ENCODE results near the gene TTLL5.

TTLL5 gene

GRCh38 chr14:75699331-75699730 lies 38.3 kb downstream of the TTLL5 start:
- TF ChIP-seq POLR2A (IDR thresholded peaks at IDR 0.05; ENCODE audit: low read depth, low read length) = no peak
- DNase-seq (ENCODE audit: insufficient read length, low spot score) (no peak), FAIRE-seq (no peak)

DNA sequence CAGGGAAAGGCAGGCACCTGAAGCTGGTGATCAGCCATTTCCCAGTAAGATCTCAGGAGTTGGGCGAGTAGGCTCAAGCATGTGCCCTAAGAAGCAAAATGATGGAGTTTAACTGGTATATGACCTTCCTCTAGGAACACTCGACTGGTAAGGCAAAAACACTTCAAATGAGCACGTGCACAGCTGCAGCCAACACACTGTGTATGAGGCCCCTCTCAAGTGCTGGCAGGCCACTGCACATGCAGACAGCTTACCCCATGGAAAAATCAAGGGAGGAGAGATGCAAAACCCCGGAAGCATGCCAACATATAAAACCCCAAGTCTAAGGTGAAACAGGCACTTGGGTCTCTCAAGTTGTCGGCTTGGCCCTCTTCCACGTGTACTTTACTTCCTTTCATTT lies 39.2 kb downstream of the TTLL5 start:
- no peak for TF ChIP-seq POLR2A (IDR thresholded peaks at IDR 0.05; ENCODE audit: low read depth, low read length)
- FAIRE-seq = no peak
- DNase-seq (ENCODE audit: insufficient read length, low spot score) = no peak

DNA sequence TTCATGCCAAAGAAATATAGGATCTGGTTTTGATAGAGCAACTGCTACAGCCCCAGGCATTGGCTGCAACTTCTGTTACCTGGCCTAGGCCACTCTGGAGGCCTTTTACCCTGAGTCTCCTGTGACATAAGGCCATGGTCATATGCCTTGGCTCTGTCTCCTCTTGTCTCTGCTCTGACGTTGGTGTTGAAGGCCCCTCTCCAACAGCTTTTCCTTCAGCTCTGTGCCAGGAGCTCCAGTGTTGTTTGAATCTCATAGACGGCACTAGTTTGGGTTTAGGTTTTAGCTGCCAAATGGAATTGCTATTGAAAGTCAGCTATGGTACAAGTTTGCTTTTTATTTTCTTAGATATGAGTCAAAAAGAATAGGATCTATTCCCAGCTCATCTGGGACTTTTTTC lies 41.1 kb downstream of the TTLL5 start:
- FAIRE-seq (no peak), DNase-seq (ENCODE audit: insufficient read length, low spot score) (no peak)
- no peak for TF ChIP-seq POLR2A (IDR thresholded peaks at IDR 0.05; ENCODE audit: low read depth, low read length)

GRCh38 chr14:75702616-75703261 lies 41.7 kb downstream of the TTLL5 start:
- DNase-seq (ENCODE audit: insufficient read length, low spot score) (no peak), FAIRE-seq (no peak)
- TF ChIP-seq POLR2A (IDR thresholded peaks at IDR 0.05; ENCODE audit: low read depth, low read length) = no peak

GRCh38 chr14:75703467-75703866 lies 42.4 kb downstream of the TTLL5 start:
- TF ChIP-seq POLR2A (IDR thresholded peaks at IDR 0.05; ENCODE audit: low read depth, low read length) = no peak
- no peak for FAIRE-seq
- no peak for DNase-seq (ENCODE audit: insufficient read length, low spot score)

- TF ChIP-seq POLR2A (IDR thresholded peaks at IDR 0.05; ENCODE audit: low read depth, low read length) = no peak
- FAIRE-seq (no peak), DNase-seq (ENCODE audit: insufficient read length, low spot score) (no peak)
These were observed 44.0 kb downstream of the TTLL5 start for GRCh38 chr14:75705014-75705413.

GRCh38 chr14:75709207-75709812 lies 48.3 kb downstream of the TTLL5 start:
- no peak for TF ChIP-seq POLR2A (IDR thresholded peaks at IDR 0.05; ENCODE audit: low read depth, low read length)
- peak; percentile 80 for FAIRE-seq

GRCh38 chr14:75711105-75711795 lies 50.2 kb downstream of the TTLL5 start:
- TF ChIP-seq POLR2A (IDR thresholded peaks at IDR 0.05; ENCODE audit: low read depth, low read length) = no peak
- DNase-seq (ENCODE audit: insufficient read length, low spot score) = no peak
- peak; percentile 50 for FAIRE-seq

More at GRCh38 chr14:75709207-75709812, 48.3 kb downstream of the TTLL5 start:
- peak; percentile 29 for DNase-seq (ENCODE audit: insufficient read length, low spot score)

- no peak for TF ChIP-seq POLR2A (IDR thresholded peaks at IDR 0.05; ENCODE audit: low read depth, low read length)
- FAIRE-seq = peak; percentile 98
- DNase-seq (ENCODE audit: insufficient read length, low spot score) = peak; percentile 50
These were observed 50.8 kb downstream of the TTLL5 start for GRCh38 chr14:75711796-75712211.

- no peak for TF ChIP-seq POLR2A (IDR thresholded peaks at IDR 0.05; ENCODE audit: low read depth, low read length)
- no peak for DNase-seq (ENCODE audit: insufficient read length, low spot score)
- FAIRE-seq = no peak
These were observed 53.9 kb downstream of the TTLL5 start for GRCh38 chr14:75714991-75715390.

- TF ChIP-seq POLR2A (IDR thresholded peaks at IDR 0.05; ENCODE audit: low read depth, low read length) = no peak
- FAIRE-seq = no peak
- DNase-seq (ENCODE audit: insufficient read length, low spot score) = no peak
These were observed 55.1 kb downstream of the TTLL5 start for GRCh38 chr14:75715926-75716780.

- no peak for FAIRE-seq
- TF ChIP-seq POLR2A (IDR thresholded peaks at IDR 0.05; ENCODE audit: low read depth, low read length) = no peak
- no peak for DNase-seq (ENCODE audit: insufficient read length, low spot score)
These were observed 56.7 kb downstream of the TTLL5 start for GRCh38 chr14:75717729-75718128.

GRCh38 chr14:75718199-75718598 lies 57.2 kb downstream of the TTLL5 start:
- TF ChIP-seq POLR2A (IDR thresholded peaks at IDR 0.05; ENCODE audit: low read depth, low read length) = no peak
- no peak for FAIRE-seq
- DNase-seq (ENCODE audit: insufficient read length, low spot score) = no peak

GRCh38 chr14:75720116-75720515 lies 59.1 kb downstream of the TTLL5 start:
- FAIRE-seq = no peak
- TF ChIP-seq POLR2A (IDR thresholded peaks at IDR 0.05; ENCODE audit: low read depth, low read length) = no peak
- no peak for DNase-seq (ENCODE audit: insufficient read length, low spot score)

Measured in H54 (cell line).